Parathyroid adenoma (tissue), 2 donors: Measurements from ENCODE around the gene ZNF783.

ENCODE experiments used
- H2AFZ ChIP-seq: fragments of 300-600 bp; sonication (generic); one replicate; pipeline ENCODE4 v1.7.0; 2017; ENCODE audit warnings: antibody characterized with exemption, mild to moderate bottlenecking
- H3K27ac ChIP-seq: fragments of 300-600 bp; sonication (generic); one replicate; pipeline ENCODE4 v1.7.0; 2017
- H3K27me3 ChIP-seq: fragments of 300-600 bp; sonication (generic); one replicate; pipeline ENCODE4 v1.7.0; 2017; ENCODE audit warnings: low read length; ENCODE audit not compliant: control insufficient read depth, insufficient read depth
- H3K36me3 ChIP-seq: fragments of 300-600 bp; sonication (generic); one replicate; pipeline ENCODE4 v1.7.0; 2017; ENCODE audit warnings: low read length; ENCODE audit not compliant: control insufficient read depth, insufficient read depth
- H3K4me1 ChIP-seq: fragments of 300-600 bp; sonication (generic); one replicate; pipeline ENCODE4 v1.7.0; 2017; ENCODE audit warnings: control low read depth
- H3K4me2 ChIP-seq: fragments of 300-600 bp; sonication (generic); one replicate; pipeline ENCODE4 v1.7.0; 2017; ENCODE audit warnings: low read length
- H3K4me3 ChIP-seq: fragments of 300-600 bp; sonication (generic); one replicate; pipeline ENCODE4 v1.7.0; 2017; ENCODE audit warnings: low read depth, low read length
- H3K79me2 ChIP-seq: fragments of 300-600 bp; sonication (generic); one replicate; pipeline ENCODE4 v1.7.0; 2017; ENCODE audit warnings: control low read depth
- H3K9ac ChIP-seq: fragments of 300-600 bp; sonication (generic); one replicate; pipeline ENCODE4 v1.7.0; 2017; ENCODE audit warnings: mild to moderate bottlenecking
- H3K9me3 ChIP-seq: fragments of 300-600 bp; sonication (generic); one replicate; pipeline ENCODE4 v1.7.0; 2017; ENCODE audit warnings: low read length; ENCODE audit not compliant: control insufficient read depth
- CTCF ChIP-seq: fragments of 300-600 bp; sonication (generic); IDR thresholded peaks from one replicate; pipeline ENCODE4 v1.7.0; 2017; ENCODE audit warnings: antibody characterized with exemption, mild to moderate bottlenecking
- donor health status: primary hyperparathyroidism.

Gene ZNF783

GRCh38 chr7:149261829-149262617 lies at the start of gene ZNF783:
TSS of gene ZNF783 (plus strand) at chr7:149262196. CDS start at chr7:149262334, 138 bp downstream.
- peak within 1 kb of the TSS; percentile 51 for H3K4me3 ChIP-seq
- peak within 1 kb of the TSS; percentile 49 for H3K9ac ChIP-seq
- no peaks in the 10 kb centered on the region for H3K4me1 ChIP-seq
- H2AFZ ChIP-seq: peak within 1 kb of the TSS; percentile 97
- no peaks in the 10 kb centered on the region for H3K79me2 ChIP-seq
- H3K9me3 ChIP-seq: no peaks in the 10 kb centered on the region
- H3K36me3 ChIP-seq: no peaks in the 10 kb centered on the region
- peak; percentile 50 for TF ChIP-seq CTCF
- peak within 1 kb of the TSS; percentile 84 for H3K4me2 ChIP-seq
- H3K27me3 ChIP-seq: no peaks in the 10 kb centered on the region
- H3K27ac ChIP-seq: peak within 1 kb of the TSS; percentile 7

- no peak overlapping the region for H3K9ac ChIP-seq
- no peak overlapping the region for H3K4me3 ChIP-seq
- no peaks in the 10 kb centered on the region for H3K36me3 ChIP-seq
- TF ChIP-seq CTCF: no peak
- H3K79me2 ChIP-seq: peaks cover 4% of the 10 kb centered on the region
- H2AFZ ChIP-seq: no peak overlapping the region
- H3K27ac ChIP-seq: no peak overlapping the region
- no peaks in the 10 kb centered on the region for H3K9me3 ChIP-seq
- H3K4me2 ChIP-seq: no peak overlapping the region
- H3K27me3 ChIP-seq: no peaks in the 10 kb centered on the region
- H3K4me1 ChIP-seq: no peaks in the 10 kb centered on the region
These were observed 47.8 kb upstream of the ZNF783 start for GRCh38 chr7:149214020-149214720.

GRCh38 chr7:149216402-149216801 lies 45.6 kb upstream of the ZNF783 start:
- Histone ChIP-seq H3K36me3 (no peaks in the 10 kb centered on the region), H3K4me1 (no peaks in the 10 kb centered on the region), H3K9ac (no peak overlapping the region)

GRCh38 chr7:149217570-149217969 lies 44.4 kb upstream of the ZNF783 start:
- Histone ChIP-seq H3K4me2 (no peak overlapping the region), H3K9ac (no peak overlapping the region), H3K36me3 (no peaks in the 10 kb centered on the region), H3K4me1 (no peaks in the 10 kb centered on the region), H3K27me3 (no peaks in the 10 kb centered on the region), H3K9me3 (no peaks in the 10 kb centered on the region), H2AFZ (no peak overlapping the region), H3K4me3 (no peak overlapping the region), H3K79me2 (peaks cover 4% of the 10 kb centered on the region), H3K27ac (no peak overlapping the region)
- TF ChIP-seq CTCF: no peak

More at GRCh38 chr7:149216402-149216801, 45.6 kb upstream of the ZNF783 start:
- Histone ChIP-seq H3K27ac (no peak overlapping the region), H3K4me2 (no peak overlapping the region), H2AFZ (no peak overlapping the region), H3K9me3 (no peaks in the 10 kb centered on the region), H3K27me3 (no peaks in the 10 kb centered on the region), H3K79me2 (peaks cover 4% of the 10 kb centered on the region), H3K4me3 (no peak overlapping the region)
- no peak for TF ChIP-seq CTCF
